SK-N-SH (cell line): ENCODE measurements around the gene PODN. TPM values are rescaled to one million over a fixed set of nuclear protein-coding genes. Genes with fewer than 3 reads are reported as not detected.

Experiments used
- CTCF ChIA-PET: fragments of 300-600, 350-600 bp; formaldehyde crosslinking; extraction: SDS; loops from one replicate; lab custom pipeline; 2021; lab: Yijun Ruan, JAX
- POLR2A ChIA-PET: fragments of 350-600 bp; sonication (Branson Sonifier 250); formaldehyde crosslinking; extraction: SDS; loops from one replicate; lab custom pipeline; 2020; ENCODE audit warnings: antibody characterized with exemption, inconsistent platforms; lab: Yijun Ruan, JAX
- DNase-seq: peaks from one replicate; pipeline ENCODE4 v3.0.0; 2012
- H2AFZ ChIP-seq: fragments of 200-600 bp; sonication (generic); 2 replicates; pipeline ENCODE4 v1.8.1; 2016; ENCODE audit warnings: antibody characterized with exemption, mild to moderate bottlenecking, low read depth
- H3F3A ChIP-seq: fragments of 200-600 bp; sonication (generic); replicated peaks from 2 replicates; pipeline ENCODE3; 2016; ENCODE audit warnings: antibody characterized with exemption, mild to moderate bottlenecking; ENCODE audit not compliant: insufficient read depth
- H3K27ac ChIP-seq, 2 experiments: fragments of 200-500 bp in 1 of 2; fragments of 200-600 bp in 1 of 2; sonication (Bioruptor generic) in 1 of 2; sonication (generic), shearing (Covaris generic) in 1 of 2; 2 replicates each; pipeline versions ENCODE4 v1.5.1 to v1.6.1; 2014 to 2016; ENCODE audit warnings: low read depth in 2 of 2, inconsistent platforms in 1 of 2, low read length in 1 of 2, mild to moderate bottlenecking in 1 of 2, mixed read lengths in 1 of 2
- H3K27me3 ChIP-seq: fragments of 200-600 bp; sonication (generic), shearing (Covaris generic); 2 replicates; pipeline ENCODE4 v1.6.1; 2016; ENCODE audit warnings: mixed run types; ENCODE audit not compliant: insufficient read depth
- H3K36me3 ChIP-seq, 2 experiments: fragments of 200-500 bp in 1 of 2; fragments of 200-600 bp in 1 of 2; sonication (Bioruptor generic) in 1 of 2; sonication (generic) in 1 of 2; replicated peaks in 1 of 2; 2 replicates each; pipeline versions ENCODE3 to v1.5.1; 2014 to 2016; ENCODE audit warnings: low read length in 1 of 2, mild to moderate bottlenecking in 1 of 2; ENCODE audit not compliant: insufficient read depth in 2 of 2, control insufficient read depth in 1 of 2
- H3K4me1 ChIP-seq, 2 experiments: fragments of 200-500 bp in 1 of 2; fragments of 200-600 bp in 1 of 2; sonication (Bioruptor generic) in 1 of 2; sonication (generic), shearing (Covaris generic) in 1 of 2; 2 replicates each; pipeline versions ENCODE4 v1.5.1 to v1.6.1; 2014 to 2016; ENCODE audit warnings: low read depth in 1 of 2, low read length in 1 of 2, mixed run types in 1 of 2; ENCODE audit not compliant: insufficient read depth in 2 of 2, control insufficient read depth in 1 of 2
- H3K4me2 ChIP-seq: fragments of 200-600 bp; sonication (generic), shearing (Covaris generic); 2 replicates; pipeline ENCODE4 v1.6.1; 2017; ENCODE audit warnings: mixed run types
- H3K4me3 ChIP-seq, 2 experiments: fragments of 200-500 bp in 1 of 2; fragments of 200-600 bp in 1 of 2; sonication (Bioruptor generic) in 1 of 2; sonication (generic), shearing (Covaris generic) in 1 of 2; 2 replicates each; pipeline versions ENCODE4 v1.5.1 to v1.8.1; 2014 to 2016; ENCODE audit warnings: low read depth in 2 of 2, inconsistent platforms in 1 of 2, low read length in 1 of 2, mild to moderate bottlenecking in 1 of 2, mixed read lengths in 1 of 2, moderate library complexity in 1 of 2
- H3K79me2 ChIP-seq: fragments of 200-600 bp; sonication (generic); 2 replicates; pipeline ENCODE4 v1.8.1; 2017; ENCODE audit warnings: mild to moderate bottlenecking; ENCODE audit not compliant: insufficient read depth
- H3K9ac ChIP-seq: fragments of 200-600 bp; sonication (generic); 2 replicates; pipeline ENCODE4 v1.6.1; 2017; ENCODE audit warnings: mixed run types
- H3K9me2 ChIP-seq: fragments of 200-600 bp; sonication (generic); 2 replicates; pipeline ENCODE4 v1.6.1; 2017; ENCODE audit warnings: mixed run types
- H3K9me3 ChIP-seq: fragments of 200-600 bp; sonication (generic); 2 replicates; pipeline ENCODE4 v1.6.1; 2017; ENCODE audit warnings: mixed run types, mild to moderate bottlenecking, moderate library complexity
- H4K20me1 ChIP-seq: fragments of 200-600 bp; sonication (generic); 2 replicates; pipeline ENCODE4 v1.6.1; 2017; ENCODE audit warnings: mild to moderate bottlenecking, mixed run types; ENCODE audit not compliant: insufficient read depth
- CHD2 ChIP-seq: fragments of 150-350 bp; IDR thresholded peaks from 2 replicates; pipeline ENCODE4 v1.6.1; 2018; ENCODE audit warnings: low read length; ENCODE audit not compliant: partially characterized antibody
- FOSL2 ChIP-seq: IDR thresholded peaks from 2 replicates; pipeline ENCODE4 v1.4.0; 2012; ENCODE audit warnings: low read depth, mild to moderate bottlenecking, moderate library complexity, borderline replicate concordance
- JUND ChIP-seq: IDR thresholded peaks from 2 replicates; pipeline ENCODE4 v1.4.0; 2012
- RFX5 ChIP-seq: IDR thresholded peaks from 2 replicates; pipeline ENCODE4 v1.6.1; 2012; ENCODE audit warnings: mild to moderate bottlenecking, improper control_type of control experiment, low read length
- RXRA ChIP-seq: IDR thresholded peaks from 2 replicates; pipeline ENCODE4 v1.4.0; 2012; ENCODE audit warnings: low read depth, mild to moderate bottlenecking, borderline replicate concordance
- YY1 ChIP-seq: IDR thresholded peaks from 2 replicates; pipeline ENCODE4 v1.4.0; 2012; ENCODE audit warnings: low read depth, mild to moderate bottlenecking
- WGBS: methylation state at CpG from one replicate; pipeline ENCODE4 v1.1.6; 2017; ENCODE audit warnings: low lambda C conversion rate; 5-methylcytosine and 5-hydroxymethylcytosine counted together
- polyA plus RNA-seq, 3 experiments: library from polyadenylated mRNA; depleted of rRNA; stranded (reverse); fragments of >200 nt; gene quantifications; 2 replicates each; pipeline ENCODE4 v1.2.3, GENCODE V29; 2012
- TF ChIP-seq, protein P1 (sequence below): fragments of 150-350 bp; IDR thresholded peaks from 2 replicates; pipeline ENCODE4 v1.6.1; 2016; ENCODE audit warnings: mild to moderate bottlenecking, low read depth, low read length
- TF ChIP-seq, protein P2 (sequence below): IDR thresholded peaks from 2 replicates; pipeline ENCODE4; 2012
- TF ChIP-seq, protein P3 (sequence below): fragments of 200-600 bp; sonication (generic); IDR thresholded peaks from 2 replicates; pipeline ENCODE4 v1.6.1; 2017; ENCODE audit warnings: antibody characterized with exemption, mild to moderate bottlenecking, moderate library complexity
- TF ChIP-seq, protein P4 (sequence below): IDR thresholded peaks from 2 replicates; pipeline ENCODE4 v1.4.0; 2012; ENCODE audit warnings: low read depth, borderline replicate concordance

Gene PODN
- polyA plus RNA-seq, 1 of the 3 experiments (the other 2 are of a cell fraction): 2.0 TPM

GRCh38 chr1:53108646-53109580 lies 46.9 kb downstream of the PODN start:
- Histone ChIP-seq H2AFZ (no peak overlapping the region), H3K9ac (no peak overlapping the region), H3K4me2 (peak overlapping the region; percentile 5; the same call in 1 of the 2 replicates), H3K4me3 (no peak overlapping the region), H3K36me3 (no peaks in the 10 kb centered on the region), H3K27ac (peak overlapping the region in 1 of 2 experiments; percentile 67; a peak in 1 of 4 replicates), H3K4me1 (peaks cover 13 to 17% of the 10 kb centered on the region in 2 experiments; a peak in 2 of 4 replicates), H4K20me1 (no peaks in the 10 kb centered on the region), H3K9me2 (no peaks in the 10 kb centered on the region), H3K79me2 (no peaks in the 10 kb centered on the region), H3F3A (no peaks in the 10 kb centered on the region), H3K27me3 (no peaks in the 10 kb centered on the region), H3K9me3 (no peaks in the 10 kb centered on the region)
- TF ChIP-seq CHD2 (no peak), JUND (no peak), RFX5 (no peak), YY1 (no peak), FOSL2 (no peak), RXRA (no peak; the same call in 1 of the 2 replicates)
- TF ChIP-seq, protein P1, sequence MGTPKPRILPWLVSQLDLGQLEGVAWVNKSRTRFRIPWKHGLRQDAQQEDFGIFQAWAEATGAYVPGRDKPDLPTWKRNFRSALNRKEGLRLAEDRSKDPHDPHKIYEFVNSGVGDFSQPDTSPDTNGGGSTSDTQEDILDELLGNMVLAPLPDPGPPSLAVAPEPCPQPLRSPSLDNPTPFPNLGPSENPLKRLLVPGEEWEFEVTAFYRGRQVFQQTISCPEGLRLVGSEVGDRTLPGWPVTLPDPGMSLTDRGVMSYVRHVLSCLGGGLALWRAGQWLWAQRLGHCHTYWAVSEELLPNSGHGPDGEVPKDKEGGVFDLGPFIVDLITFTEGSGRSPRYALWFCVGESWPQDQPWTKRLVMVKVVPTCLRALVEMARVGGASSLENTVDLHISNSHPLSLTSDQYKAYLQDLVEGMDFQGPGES: no peak
- TF ChIP-seq, protein P2, sequence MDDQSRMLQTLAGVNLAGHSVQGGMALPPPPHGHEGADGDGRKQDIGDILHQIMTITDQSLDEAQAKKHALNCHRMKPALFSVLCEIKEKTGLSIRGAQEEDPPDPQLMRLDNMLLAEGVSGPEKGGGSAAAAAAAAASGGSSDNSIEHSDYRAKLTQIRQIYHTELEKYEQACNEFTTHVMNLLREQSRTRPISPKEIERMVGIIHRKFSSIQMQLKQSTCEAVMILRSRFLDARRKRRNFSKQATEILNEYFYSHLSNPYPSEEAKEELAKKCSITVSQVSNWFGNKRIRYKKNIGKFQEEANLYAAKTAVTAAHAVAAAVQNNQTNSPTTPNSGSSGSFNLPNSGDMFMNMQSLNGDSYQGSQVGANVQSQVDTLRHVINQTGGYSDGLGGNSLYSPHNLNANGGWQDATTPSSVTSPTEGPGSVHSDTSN: no peak
- TF ChIP-seq, protein P3, sequence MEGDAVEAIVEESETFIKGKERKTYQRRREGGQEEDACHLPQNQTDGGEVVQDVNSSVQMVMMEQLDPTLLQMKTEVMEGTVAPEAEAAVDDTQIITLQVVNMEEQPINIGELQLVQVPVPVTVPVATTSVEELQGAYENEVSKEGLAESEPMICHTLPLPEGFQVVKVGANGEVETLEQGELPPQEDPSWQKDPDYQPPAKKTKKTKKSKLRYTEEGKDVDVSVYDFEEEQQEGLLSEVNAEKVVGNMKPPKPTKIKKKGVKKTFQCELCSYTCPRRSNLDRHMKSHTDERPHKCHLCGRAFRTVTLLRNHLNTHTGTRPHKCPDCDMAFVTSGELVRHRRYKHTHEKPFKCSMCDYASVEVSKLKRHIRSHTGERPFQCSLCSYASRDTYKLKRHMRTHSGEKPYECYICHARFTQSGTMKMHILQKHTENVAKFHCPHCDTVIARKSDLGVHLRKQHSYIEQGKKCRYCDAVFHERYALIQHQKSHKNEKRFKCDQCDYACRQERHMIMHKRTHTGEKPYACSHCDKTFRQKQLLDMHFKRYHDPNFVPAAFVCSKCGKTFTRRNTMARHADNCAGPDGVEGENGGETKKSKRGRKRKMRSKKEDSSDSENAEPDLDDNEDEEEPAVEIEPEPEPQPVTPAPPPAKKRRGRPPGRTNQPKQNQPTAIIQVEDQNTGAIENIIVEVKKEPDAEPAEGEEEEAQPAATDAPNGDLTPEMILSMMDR: no peak
- TF ChIP-seq, protein P4, sequence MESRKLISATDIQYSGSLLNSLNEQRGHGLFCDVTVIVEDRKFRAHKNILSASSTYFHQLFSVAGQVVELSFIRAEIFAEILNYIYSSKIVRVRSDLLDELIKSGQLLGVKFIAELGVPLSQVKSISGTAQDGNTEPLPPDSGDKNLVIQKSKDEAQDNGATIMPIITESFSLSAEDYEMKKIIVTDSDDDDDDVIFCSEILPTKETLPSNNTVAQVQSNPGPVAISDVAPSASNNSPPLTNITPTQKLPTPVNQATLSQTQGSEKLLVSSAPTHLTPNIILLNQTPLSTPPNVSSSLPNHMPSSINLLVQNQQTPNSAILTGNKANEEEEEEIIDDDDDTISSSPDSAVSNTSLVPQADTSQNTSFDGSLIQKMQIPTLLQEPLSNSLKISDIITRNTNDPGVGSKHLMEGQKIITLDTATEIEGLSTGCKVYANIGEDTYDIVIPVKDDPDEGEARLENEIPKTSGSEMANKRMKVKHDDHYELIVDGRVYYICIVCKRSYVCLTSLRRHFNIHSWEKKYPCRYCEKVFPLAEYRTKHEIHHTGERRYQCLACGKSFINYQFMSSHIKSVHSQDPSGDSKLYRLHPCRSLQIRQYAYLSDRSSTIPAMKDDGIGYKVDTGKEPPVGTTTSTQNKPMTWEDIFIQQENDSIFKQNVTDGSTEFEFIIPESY: no peak
- no peak for DNase-seq
- POLR2A ChIA-PET: no interaction called here
- CTCF ChIA-PET: interaction anchor here (0.8 to 1.5 kb wide), 2 partner anchors 20 to 67 kb away, joined by 3 to 4 read pairs; no protein-coding TSS in a partner anchor
- 59% methylated on average over 10 of the region's 14 CpGs for WGBS
